Calu3 (cell line): ENCODE results near the gene ST7. TPM values are rescaled to one million over a fixed set of nuclear protein-coding genes. Genes with fewer than 3 reads are reported as not detected.
"Not testable (repeated sequence)": the region's sequence is repeated elsewhere in the genome, so short reads cannot be mapped to it uniquely, and the experiment has no call there.

ENCODE experiments used
- BruUV-seq: library from RNA; stranded (reverse); fragments of 400-500 nt; replicated peaks from 2 replicates; lab custom pipeline; 2021; lab: Mats Ljungman, UMichigan
- CTCF ChIA-PET: fragments of 300-600 bp; sonication (Branson Sonifier 250); formaldehyde crosslinking; loops from one replicate; lab custom pipeline; 2022; ENCODE audit warnings: antibody characterized with exemption; lab: Charles Lee
- DNase-seq: peaks from one replicate; pipeline ENCODE4 v3.0.0; 2022
- H3K27ac Mint-ChIP-seq: one replicate; pipeline ENCODE4 v1.8.0; 2022; ENCODE audit warnings: mixed read lengths; ENCODE audit not compliant: unreplicated experiment
- H3K27me3 Mint-ChIP-seq: one replicate; pipeline ENCODE4 v1.8.0; 2022; ENCODE audit warnings: mixed read lengths; ENCODE audit not compliant: unreplicated experiment
- H3K36me3 Mint-ChIP-seq: one replicate; pipeline ENCODE4 v1.8.0; 2022; ENCODE audit warnings: mild to moderate bottlenecking, moderate library complexity, mixed read lengths; ENCODE audit not compliant: insufficient read depth, unreplicated experiment
- H3K4me1 Mint-ChIP-seq: one replicate; pipeline ENCODE4 v1.8.0; 2022; ENCODE audit warnings: mild to moderate bottlenecking, low read depth, mixed read lengths; ENCODE audit not compliant: unreplicated experiment
- H3K4me3 Mint-ChIP-seq: one replicate; pipeline ENCODE4 v1.8.0; 2022; ENCODE audit warnings: mild to moderate bottlenecking, low read depth, moderate library complexity, mixed read lengths; ENCODE audit not compliant: unreplicated experiment
- H3K9me3 Mint-ChIP-seq: one replicate; pipeline ENCODE4 v1.8.0; 2022; ENCODE audit warnings: low read depth, mixed read lengths; ENCODE audit not compliant: unreplicated experiment
- intact Hi-C: fragments of 100-400 bp; cut with micrococcal nuclease; formaldehyde crosslinking; loops from one replicate; pipeline ENCODE4 v1.10.0; 2022; ENCODE audit not compliant: unreplicated experiment
- total RNA-seq: library from RNA; stranded (reverse); gene quantifications from 2 replicates; pipeline ENCODE4 v1.2.3, GENCODE V29; 2022
- TF ChIP-seq, protein P1 (sequence below): fragments of 200-600 bp; IDR thresholded peaks from one replicate; pipeline ENCODE4 v1.8.0; 2022; ENCODE audit warnings: antibody characterized with exemption; ENCODE audit not compliant: unreplicated experiment

The ST7 gene
- total RNA-seq, 1 experiment from 2014 or later: 17.7 TPM

DNA sequence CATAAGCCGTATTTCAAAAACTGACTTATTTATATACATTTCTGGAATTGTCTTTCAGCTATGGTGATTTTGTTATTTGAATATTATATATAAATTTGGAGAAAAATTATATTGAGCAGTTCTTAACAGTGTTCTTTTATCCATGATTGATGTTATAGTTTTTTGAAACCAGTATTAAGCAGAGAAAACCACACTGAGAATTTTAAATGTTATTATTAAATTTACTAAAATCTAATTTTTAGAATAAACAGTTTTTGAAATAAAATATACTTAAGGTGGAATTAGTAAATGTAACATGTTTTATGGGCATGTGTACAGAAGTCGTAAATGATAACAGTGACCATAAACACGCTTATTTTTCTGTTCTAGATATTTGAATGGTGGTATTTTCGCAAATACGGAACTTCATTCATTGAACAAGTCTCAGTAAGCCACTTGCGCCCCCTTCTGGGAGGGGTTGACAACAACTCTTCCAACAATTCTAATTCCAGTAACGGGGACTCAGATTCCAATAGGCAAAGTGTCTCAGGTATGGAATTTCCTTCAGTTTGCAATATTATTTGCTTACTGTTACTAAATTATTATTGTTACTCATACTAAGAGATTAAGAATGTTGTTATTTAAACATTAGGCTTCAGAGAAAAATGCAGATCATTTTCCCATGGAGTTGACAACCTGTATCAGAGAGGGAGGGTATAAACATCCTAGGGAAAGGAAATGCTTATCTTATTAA lies 166.1 kb downstream of the ST7 start:
- TF ChIP-seq, protein P1, sequence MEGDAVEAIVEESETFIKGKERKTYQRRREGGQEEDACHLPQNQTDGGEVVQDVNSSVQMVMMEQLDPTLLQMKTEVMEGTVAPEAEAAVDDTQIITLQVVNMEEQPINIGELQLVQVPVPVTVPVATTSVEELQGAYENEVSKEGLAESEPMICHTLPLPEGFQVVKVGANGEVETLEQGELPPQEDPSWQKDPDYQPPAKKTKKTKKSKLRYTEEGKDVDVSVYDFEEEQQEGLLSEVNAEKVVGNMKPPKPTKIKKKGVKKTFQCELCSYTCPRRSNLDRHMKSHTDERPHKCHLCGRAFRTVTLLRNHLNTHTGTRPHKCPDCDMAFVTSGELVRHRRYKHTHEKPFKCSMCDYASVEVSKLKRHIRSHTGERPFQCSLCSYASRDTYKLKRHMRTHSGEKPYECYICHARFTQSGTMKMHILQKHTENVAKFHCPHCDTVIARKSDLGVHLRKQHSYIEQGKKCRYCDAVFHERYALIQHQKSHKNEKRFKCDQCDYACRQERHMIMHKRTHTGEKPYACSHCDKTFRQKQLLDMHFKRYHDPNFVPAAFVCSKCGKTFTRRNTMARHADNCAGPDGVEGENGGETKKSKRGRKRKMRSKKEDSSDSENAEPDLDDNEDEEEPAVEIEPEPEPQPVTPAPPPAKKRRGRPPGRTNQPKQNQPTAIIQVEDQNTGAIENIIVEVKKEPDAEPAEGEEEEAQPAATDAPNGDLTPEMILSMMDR: peak; percentile 70
- intact Hi-C loops: loop anchor here (1.0 to 2.0 kb wide), 2 partner anchors 131 to 189 kb away; no protein-coding TSS in a partner anchor
- Mint-ChIP-seq H3K4me3 (no peak overlapping the region), H3K27ac (no peak overlapping the region), H3K36me3 (no peaks in the 10 kb centered on the region), H3K9me3 (no peaks in the 10 kb centered on the region), H3K4me1 (no peaks in the 10 kb centered on the region), H3K27me3 (no peaks in the 10 kb centered on the region)
- no TSS peak for BruUV-seq
- DNase-seq: peak; percentile 85
- CTCF ChIA-PET: interaction anchor here (0.8 to 1.1 kb wide), 4 partner anchors 131 to 189 kb away, joined by 3 to 6 read pairs (median 5); no protein-coding TSS in a partner anchor

DNA sequence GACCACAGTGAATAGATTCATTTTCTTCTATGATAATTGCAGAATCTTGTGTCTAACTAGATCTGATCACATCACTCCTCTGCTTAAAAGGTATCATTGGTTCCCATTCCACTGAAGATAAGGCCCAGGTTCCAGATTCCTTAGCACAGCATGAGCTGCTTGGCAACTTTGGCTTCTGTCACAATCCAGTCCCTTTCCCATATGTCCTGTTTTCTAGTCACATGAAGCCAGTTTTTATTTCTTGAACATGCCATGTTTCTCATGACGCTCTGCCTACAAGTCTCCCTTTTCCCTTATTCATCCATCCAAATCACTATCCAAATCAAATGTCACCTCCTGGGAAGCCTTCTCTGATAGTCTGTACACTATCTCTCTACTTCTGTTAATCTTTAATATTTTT lies 167.0 kb downstream of the ST7 start:
- intact Hi-C loops: loop anchor here (10.0 kb wide), 1 partner anchor 526 kb away; no protein-coding TSS in a partner anchor
- CTCF ChIA-PET: interaction anchor here (0.6 to 1.1 kb wide), 2 partner anchors 132 to 135 kb away, joined by 3 to 5 read pairs; no protein-coding TSS in a partner anchor
- H3K4me3 Mint-ChIP-seq, BruUV-seq, DNase-seq, H3K4me1 Mint-ChIP-seq, H3K36me3 Mint-ChIP-seq, H3K9me3 Mint-ChIP-seq, H3K27me3 Mint-ChIP-seq, H3K27ac Mint-ChIP-seq: not testable (repeated sequence)

DNA sequence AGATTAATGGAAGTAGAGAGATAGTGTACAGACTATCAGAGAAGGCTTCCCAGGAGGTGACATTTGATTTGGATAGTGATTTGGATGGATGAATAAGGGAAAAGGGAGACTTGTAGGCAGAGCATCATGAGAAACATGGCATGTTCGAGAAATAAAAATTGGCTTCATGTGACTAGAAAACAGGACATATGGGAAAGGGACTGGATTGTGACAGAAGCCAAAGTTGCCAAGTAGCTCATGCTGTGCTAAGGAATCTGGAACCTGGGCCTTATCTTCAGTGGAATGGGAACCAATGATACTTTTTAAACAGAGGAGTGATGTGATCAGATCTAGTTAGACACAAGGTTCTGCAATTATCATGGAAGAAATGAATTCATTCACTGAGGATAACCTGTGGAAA lies 168.7 kb downstream of the ST7 start:
- H3K4me3 Mint-ChIP-seq, H3K9me3 Mint-ChIP-seq, H3K4me1 Mint-ChIP-seq, H3K27ac Mint-ChIP-seq, BruUV-seq, H3K36me3 Mint-ChIP-seq, CTCF ChIA-PET, H3K27me3 Mint-ChIP-seq, DNase-seq: not testable (repeated sequence)
- intact Hi-C loops: loop anchor here (10.0 kb wide), 1 partner anchor 527 kb away; no protein-coding TSS in a partner anchor

DNA sequence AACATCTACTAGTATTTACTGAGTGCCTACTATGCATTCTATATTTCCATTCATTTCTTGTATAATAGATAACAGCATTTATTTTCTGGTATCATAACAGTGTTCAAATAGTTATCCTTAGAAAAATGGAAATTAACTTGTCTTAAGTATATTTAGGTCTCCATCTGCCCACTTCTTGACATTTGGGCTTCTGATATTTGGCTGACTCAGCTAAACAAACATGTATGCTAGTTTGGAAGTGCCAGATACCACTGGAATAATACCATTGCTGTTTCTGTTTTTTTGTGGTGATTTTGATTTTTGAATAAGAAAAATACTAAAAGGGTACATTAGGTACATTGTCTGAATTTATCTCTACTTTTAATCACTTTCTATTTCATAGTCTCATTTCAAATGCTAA lies 169.2 kb downstream of the ST7 start:
- Mint-ChIP-seq H3K36me3 (no peaks in the 10 kb centered on the region), H3K27ac (no peak overlapping the region), H3K4me3 (no peak overlapping the region), H3K4me1 (no peaks in the 10 kb centered on the region), H3K9me3 (no peaks in the 10 kb centered on the region), H3K27me3 (no peaks in the 10 kb centered on the region)
- CTCF ChIA-PET: no interaction called here
- intact Hi-C loops: loop anchor here (10.0 kb wide), 1 partner anchor 528 kb away; no protein-coding TSS in a partner anchor
- BruUV-seq: no TSS peak
- DNase-seq: no peak
- TF ChIP-seq, protein P1: no peak

DNA sequence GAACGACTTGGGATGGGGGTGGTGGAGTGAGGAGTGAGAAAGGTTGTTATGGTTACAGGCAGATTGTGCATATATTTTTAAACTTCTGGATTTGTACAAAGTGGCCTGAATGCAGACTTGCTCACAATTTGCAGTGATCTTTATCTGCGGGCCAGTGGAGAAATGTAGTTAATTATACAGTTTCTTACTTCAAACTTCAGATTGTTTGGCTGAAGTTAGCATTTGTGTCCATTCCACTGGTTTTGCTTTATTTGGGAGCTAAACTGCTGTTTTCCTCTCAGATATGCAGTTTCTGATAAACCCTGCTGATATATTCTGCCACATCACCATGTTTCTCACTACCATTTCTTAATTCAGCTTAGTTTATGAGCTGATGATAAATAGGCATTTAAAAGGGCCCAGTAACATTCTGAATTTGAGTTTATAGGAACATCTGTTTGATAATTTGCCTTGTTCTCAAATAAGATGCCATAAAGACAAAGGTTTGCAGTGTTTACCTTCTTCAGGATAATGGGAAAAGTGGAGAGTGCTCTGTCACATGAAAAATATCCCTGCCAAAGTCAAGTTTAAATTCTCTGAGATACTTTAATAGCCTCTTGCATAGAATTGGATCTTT lies 170.1 kb downstream of the ST7 start:
- no TSS peak for BruUV-seq
- Mint-ChIP-seq H3K9me3 (no peaks in the 10 kb centered on the region), H3K36me3 (no peaks in the 10 kb centered on the region), H3K27me3 (no peaks in the 10 kb centered on the region), H3K4me3 (no peak overlapping the region), H3K27ac (no peak overlapping the region), H3K4me1 (no peaks in the 10 kb centered on the region)
- CTCF ChIA-PET: no interaction called here
- no peak for DNase-seq
- TF ChIP-seq, protein P1: no peak
- intact Hi-C loops: loop anchor here (10.0 kb wide), 1 partner anchor 529 kb away; no protein-coding TSS in a partner anchor
